Measurements from ENCODE around the gene CHTF18. TPM values are rescaled to one million over a fixed set of nuclear protein-coding genes. Genes with fewer than 3 reads are reported as not detected.

Gene CHTF18
- polyA plus RNA-seq, 3 donors = 0.57 to 13.8 (median 2.2) TPM

- 88% methylated on average over 11 of the region's 11 CpGs for WGBS (ENCODE audit: insufficient coverage)
- no peak overlapping the region for H3K27ac Mint-ChIP-seq
- H3K4me1 ChIP-seq (ENCODE audit: control insufficient read depth in 1 of 2, insufficient read depth in 2 of 2, low read length in 2 of 2) = no peaks in the 10 kb centered on the region
- no peaks in the 10 kb centered on the region for H3K4me1 Mint-ChIP-seq
- no peak for TF ChIP-seq CTCF (IDR thresholded peaks at IDR 0.05)
- H3K36me3 ChIP-seq (replicated peaks in 1 of 2; ENCODE audit: control insufficient read depth in 1 of 2, insufficient read depth in 2 of 2, low read length in 2 of 2) = no peaks in the 10 kb centered on the region
- intact Hi-C loops (cut with micrococcal nuclease) = no loop called here
- H3K27me3 Mint-ChIP-seq (ENCODE audit: low read depth in 3 of 3) = peaks cover 0 to 22% (median 10%) of the 10 kb centered on the region in 3 donors
- H3K4me3 Mint-ChIP-seq = no peak overlapping the region
- H3K9me3 ChIP-seq (replicated peaks in 1 of 2; ENCODE audit: control insufficient read depth in 1 of 2, insufficient read depth in 1 of 2, low read length in 2 of 2) = no peaks in the 10 kb centered on the region
- no peak overlapping the region for H3K4me3 ChIP-seq (replicated peaks in 1 of 3; ENCODE audit: low read depth in 2 of 3, low read length in 3 of 3)
- peaks cover 0 to 9% of the 10 kb centered on the region in 2 donors for H3K27me3 ChIP-seq (ENCODE audit: control insufficient read depth in 2 of 2, insufficient read depth in 2 of 2, low read length in 2 of 2)
- H3K36me3 Mint-ChIP-seq = no peaks in the 10 kb centered on the region
- no peak overlapping the region for H2AFZ ChIP-seq (ENCODE audit: insufficient read depth, low read depth, low read length, poor library complexity, severe bottlenecking)
- no peak overlapping the region for H3K27ac ChIP-seq (ENCODE audit: low read depth in 1 of 2, low read length in 2 of 2)
- H3K9ac ChIP-seq (ENCODE audit: insufficient read depth, low read length, poor library complexity, severe bottlenecking) = no peak overlapping the region
- no peak for DNase-seq
- no peak overlapping the region for H3K4me2 ChIP-seq (replicated peaks; ENCODE audit: extremely low read depth, low read length, poor library complexity, severe bottlenecking)
- no peaks in the 10 kb centered on the region for H3K79me2 ChIP-seq (ENCODE audit: insufficient read depth, low read length)
- H4K20me1 ChIP-seq (ENCODE audit: insufficient read depth, low read length) = no peaks in the 10 kb centered on the region
- H3K9me3 Mint-ChIP-seq = peaks cover 0 to 3% (median 0%) of the 10 kb centered on the region in 7 donors
These were observed 10.0 kb upstream of the CHTF18 start for GRCh38 chr16:778447-778846.

GRCh38 chr16:778909-779527 lies 9.4 kb upstream of the CHTF18 start:
- Mint-ChIP-seq H3K4me1 (no peaks in the 10 kb centered on the region), H3K27me3 (ENCODE audit: low read depth in 3 of 3) (peaks cover 0 to 22% (median 10%) of the 10 kb centered on the region in 3 donors), H3K9me3 (peaks cover 0 to 3% (median 0%) of the 10 kb centered on the region in 7 donors), H3K4me3 (no peak overlapping the region), H3K27ac (no peak overlapping the region), H3K36me3 (no peaks in the 10 kb centered on the region)
- intact Hi-C loops (cut with micrococcal nuclease) = no loop called here
- TF ChIP-seq CTCF (IDR thresholded peaks at IDR 0.05) = no peak
- no peaks in the 10 kb centered on the region for H3K4me1 ChIP-seq (ENCODE audit: control insufficient read depth in 1 of 2, insufficient read depth in 2 of 2, low read length in 2 of 2)
- H3K9ac ChIP-seq (ENCODE audit: insufficient read depth, low read length, poor library complexity, severe bottlenecking) = no peak overlapping the region
- no peak overlapping the region for H3K27ac ChIP-seq (ENCODE audit: low read depth in 1 of 2, low read length in 2 of 2)
- no peaks in the 10 kb centered on the region for H3K9me3 ChIP-seq (replicated peaks in 1 of 2; ENCODE audit: control insufficient read depth in 1 of 2, insufficient read depth in 1 of 2, low read length in 2 of 2)
- no peak overlapping the region for H2AFZ ChIP-seq (ENCODE audit: insufficient read depth, low read depth, low read length, poor library complexity, severe bottlenecking)
- WGBS (ENCODE audit: insufficient coverage) = 93% methylated on average over 6 of the region's 6 CpGs
- no peaks in the 10 kb centered on the region for H4K20me1 ChIP-seq (ENCODE audit: insufficient read depth, low read length)
- no peaks in the 10 kb centered on the region for H3K36me3 ChIP-seq (replicated peaks in 1 of 2; ENCODE audit: control insufficient read depth in 1 of 2, insufficient read depth in 2 of 2, low read length in 2 of 2)
- peaks cover 0 to 9% of the 10 kb centered on the region in 2 donors for H3K27me3 ChIP-seq (ENCODE audit: control insufficient read depth in 2 of 2, insufficient read depth in 2 of 2, low read length in 2 of 2)
- no peaks in the 10 kb centered on the region for H3K79me2 ChIP-seq (ENCODE audit: insufficient read depth, low read length)
- H3K4me2 ChIP-seq (replicated peaks; ENCODE audit: extremely low read depth, low read length, poor library complexity, severe bottlenecking) = no peak overlapping the region
- no peak overlapping the region for H3K4me3 ChIP-seq (replicated peaks in 1 of 3; ENCODE audit: low read depth in 2 of 3, low read length in 3 of 3)
- no peak for DNase-seq
